ENCODE data around the gene QPCT.
"Not testable (repeated sequence)": the region's sequence is repeated elsewhere in the genome, so short reads cannot be mapped to it uniquely, and the experiment has no call there.

Gene QPCT

DNA sequence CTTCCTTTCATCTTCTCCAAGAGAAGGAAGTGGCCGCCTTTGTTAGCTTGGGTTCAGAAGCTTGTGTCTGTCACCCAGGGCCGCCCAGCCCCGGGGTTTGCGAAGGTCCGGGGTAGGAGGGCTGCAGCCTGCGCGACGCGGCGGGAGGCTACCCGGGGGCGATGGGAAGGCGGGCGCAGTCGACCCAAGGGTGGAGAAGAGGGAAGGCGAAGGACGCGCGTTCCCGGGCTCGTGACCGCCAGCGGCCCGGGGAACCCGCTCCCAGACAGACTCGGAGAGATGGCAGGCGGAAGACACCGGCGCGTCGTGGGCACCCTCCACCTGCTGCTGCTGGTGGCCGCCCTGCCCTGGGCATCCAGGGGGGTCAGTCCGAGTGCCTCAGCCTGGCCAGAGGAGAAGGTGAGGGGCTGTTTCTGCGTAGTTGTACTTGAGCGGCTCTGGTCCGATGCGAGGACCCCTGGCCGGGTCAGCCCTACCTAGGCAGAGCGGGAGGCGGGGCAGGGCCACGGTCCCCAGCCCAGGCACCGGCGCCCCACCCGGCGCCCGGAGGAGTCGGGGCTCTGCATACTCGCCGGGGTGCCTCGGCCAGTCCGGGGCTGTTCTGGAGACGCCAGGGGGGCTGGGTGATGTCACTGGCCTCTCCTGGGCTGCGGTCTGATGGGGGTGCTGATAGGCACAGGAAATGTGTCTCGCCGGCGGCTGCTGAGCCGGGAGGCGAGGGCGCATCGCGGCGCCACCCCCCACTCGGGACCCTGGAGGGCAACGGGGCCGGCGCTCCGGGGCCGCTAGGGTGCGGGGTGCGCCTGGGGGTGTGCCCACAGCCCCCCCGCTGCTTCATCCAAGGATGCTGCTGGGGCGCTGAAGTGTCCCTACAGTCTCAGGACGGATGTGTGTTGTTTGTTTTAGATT is at the start of gene QPCT:
Gene QPCT (plus strand): TSS at position 178 of the 909 bp plus-strand sequence. CDS start 102 bp downstream, at position 280.
- DNase-seq, result peak; percentile 88

DNA sequence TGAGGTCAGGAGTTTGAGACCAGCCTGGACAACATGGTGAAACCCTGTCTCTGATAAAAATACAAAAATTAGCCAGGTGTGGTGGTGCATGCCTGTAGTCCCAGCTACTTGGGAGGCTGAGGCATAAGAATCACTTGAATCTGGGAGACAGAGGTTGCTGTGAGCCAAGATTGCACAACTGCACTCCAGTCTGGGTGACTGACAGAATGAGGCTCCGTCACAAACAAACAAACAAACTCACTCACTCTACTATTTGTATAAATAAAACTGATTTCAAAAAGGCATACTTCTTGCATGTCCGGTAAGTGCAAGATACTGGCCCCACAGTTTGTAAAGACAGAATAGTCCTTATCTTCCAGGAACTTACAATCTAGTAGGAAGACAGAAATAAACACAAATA is 49.6 kb upstream of the QPCT start:
- DNase-seq, result not testable (repeated sequence)

DNA sequence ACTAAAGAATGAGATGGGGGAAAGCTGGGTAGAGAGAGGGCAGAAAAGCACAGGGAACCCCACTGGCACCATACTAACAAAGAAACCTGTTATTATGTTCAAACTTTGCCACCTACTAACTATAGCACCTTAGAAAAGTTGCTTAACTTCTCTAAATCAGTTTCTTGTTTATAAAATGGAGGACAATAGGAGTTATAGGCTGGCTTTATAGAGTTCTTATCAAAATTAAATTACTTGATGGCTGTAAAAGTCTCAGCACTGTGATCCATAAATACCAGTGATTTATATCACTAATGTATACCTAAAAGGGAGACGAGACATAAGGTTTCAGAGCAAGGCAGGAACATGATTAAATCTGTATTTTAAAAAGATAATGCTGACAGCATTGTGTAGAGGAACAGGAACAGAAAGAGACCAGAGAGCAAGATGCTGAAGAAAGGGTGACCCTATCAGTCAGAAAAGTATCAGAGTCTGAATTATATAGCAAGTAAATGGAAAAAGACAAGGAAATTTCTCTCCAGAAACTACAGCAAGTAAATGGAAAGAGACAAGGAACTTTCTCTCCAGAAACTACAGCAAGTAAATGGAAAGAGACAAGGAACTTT is 48.9 kb upstream of the QPCT start:
- DNase-seq, result no peak

DNA sequence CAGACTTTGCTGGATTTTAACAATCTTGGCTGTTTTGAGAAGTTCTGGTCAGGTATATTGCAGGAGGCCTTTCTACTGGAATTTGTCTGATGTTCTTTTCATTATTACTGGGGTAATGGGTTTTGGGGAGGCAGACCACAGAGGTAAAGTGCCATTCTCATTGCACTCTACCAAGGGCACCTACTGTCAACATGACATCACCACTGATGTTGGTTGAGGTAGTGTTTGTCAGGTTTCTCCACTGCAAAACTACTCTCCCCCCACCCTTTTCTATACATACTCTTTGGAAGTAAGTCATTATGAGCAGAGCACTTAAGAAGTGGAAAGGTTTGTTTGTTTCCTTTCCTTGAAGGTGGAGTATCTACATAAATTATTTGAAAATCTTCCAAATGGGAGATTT is 46.8 kb upstream of the QPCT start:
- DNase-seq, result no peak

DNA sequence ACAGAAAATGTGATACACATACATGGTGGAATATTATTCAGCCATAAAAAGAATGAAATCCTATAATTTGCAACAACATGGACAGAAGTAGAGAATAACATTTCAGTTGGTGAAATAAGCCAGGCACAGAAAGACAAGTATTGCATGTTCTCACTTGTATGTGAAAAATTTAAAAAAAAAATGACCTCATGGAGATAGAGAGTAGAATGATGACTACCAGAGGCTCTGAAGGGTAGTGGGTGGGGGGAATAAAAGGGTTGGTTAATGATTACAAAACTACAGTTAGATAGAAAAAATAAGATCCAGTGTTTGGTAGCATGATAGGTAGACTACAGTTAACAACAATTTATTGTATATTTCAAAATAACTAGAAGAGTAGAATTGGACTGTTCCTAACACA is 44.3 kb upstream of the QPCT start:
- DNase-seq, result no peak

DNA sequence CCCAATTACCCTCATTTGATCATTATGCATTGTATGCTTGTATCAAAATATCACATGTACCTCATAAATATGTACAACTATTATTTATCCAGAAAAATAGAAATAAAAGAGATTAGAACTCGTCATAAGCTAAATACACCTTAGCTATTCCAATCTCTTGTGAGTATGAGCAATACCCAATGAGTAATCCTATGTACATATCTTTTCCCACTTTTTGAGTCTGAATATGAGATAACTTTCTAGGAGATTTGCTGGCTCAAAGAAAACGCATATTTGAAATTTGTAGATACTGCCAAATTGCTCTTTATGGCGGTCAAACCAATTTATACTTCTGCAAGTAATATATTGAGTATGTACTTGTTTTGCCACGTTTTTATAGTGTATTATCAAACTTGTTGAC is 43.9 kb upstream of the QPCT start:
- no peak for DNase-seq

DNA sequence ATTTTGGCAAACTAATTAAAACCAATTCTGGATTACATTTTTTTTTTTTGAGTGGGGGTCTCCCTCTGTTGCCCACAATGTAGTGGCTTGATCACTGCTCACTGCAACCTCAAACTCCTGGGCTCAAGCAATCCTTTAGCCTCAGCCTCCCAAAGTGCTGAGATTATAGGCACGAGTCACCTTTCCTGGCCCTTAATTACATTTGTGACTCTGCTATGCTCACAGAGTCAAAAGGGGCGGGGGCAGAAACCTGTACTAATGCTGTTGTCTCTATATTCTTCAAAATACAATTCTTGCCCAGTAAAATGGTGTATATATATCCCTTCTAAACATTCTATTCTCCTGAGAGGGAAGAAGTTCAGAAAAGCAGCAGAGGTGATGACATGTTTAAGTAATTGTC is 43.0 kb upstream of the QPCT start:
- no peak for DNase-seq

DNA sequence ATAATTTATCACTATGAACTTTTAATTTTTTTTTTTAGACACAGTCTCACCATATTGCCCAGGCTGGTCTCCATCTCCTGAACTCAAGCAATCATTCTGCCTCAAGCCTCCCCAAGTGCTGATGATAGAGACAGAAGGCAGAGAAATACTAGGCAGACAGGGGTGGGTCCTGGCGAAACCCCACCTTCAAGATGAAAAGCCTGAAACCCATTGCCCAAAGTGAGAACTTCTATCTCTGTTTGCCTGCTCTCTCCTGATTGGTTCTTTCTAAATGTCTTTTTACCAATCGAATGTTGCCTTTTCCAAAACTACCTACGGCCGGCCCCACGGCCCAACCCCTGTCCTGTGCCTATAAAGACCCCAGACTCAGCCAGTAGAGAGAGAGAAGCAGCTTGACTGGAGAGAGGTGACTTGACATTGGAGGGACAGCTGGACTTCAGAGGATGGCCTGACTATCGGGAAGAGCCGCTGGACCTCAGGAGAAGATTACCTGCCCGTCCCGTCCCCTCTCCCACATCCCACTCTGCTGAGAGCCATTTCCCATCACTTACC is 41.7 kb upstream of the QPCT start:
- DNase-seq, result no peak

DNA sequence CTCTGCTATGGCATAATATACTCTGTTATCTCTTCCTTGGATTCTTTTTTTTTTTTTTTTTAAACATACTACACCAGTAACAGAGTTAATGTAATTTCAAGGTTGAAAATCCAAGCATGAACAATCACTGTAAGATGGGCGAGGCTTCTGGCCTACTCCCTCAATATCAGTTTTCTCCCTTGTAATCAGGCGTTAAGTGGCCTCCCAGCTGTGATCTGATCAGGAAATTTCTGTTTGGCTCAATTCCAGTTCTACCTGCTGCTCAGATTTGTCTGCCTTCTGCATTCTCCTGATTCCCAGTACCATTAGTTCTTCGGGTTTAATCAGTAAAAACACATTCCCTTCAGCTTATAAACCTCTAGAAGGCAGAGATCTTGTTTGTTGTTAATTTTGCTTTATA is 38.4 kb upstream of the QPCT start:
- DNase-seq, result no peak

DNA sequence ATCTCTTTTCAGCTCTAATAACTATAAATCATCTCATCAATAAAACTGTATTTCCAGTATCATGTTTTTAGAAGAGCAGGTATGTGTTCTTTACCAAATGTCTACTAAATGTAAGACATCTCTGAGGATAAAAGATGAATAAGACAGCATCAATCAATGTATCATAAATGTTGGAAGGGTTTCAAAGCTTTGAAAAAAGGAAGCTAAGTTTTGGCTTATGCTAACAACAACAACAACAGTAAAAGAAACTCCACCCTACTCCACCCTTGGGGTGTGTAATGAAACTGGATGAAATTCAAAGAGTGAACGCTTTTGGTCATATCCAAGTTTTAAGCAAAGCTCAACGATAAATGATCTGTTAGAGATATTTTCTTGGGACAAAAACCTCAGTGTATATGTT is 36.9 kb upstream of the QPCT start:
- DNase-seq, result no peak

DNA sequence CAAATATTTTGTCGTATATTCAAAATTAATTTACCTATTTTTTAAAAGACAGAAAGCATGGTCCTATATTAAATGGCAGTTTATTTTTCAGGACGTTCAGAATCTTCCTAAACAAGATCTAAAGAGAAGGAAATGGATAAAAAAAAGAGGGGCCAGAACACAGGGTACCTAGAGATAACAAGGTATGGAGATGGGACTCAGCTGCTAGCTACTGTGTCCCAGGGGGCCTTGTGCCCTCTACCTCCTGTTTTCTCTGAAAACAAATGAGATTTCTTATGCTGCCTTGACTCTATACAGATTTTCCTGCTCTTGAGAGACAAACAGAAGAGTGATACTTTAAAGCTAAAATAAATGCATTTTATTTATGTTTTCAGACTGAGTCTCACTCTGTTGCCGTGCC is 29.1 kb upstream of the QPCT start:
- no peak for DNase-seq

DNA sequence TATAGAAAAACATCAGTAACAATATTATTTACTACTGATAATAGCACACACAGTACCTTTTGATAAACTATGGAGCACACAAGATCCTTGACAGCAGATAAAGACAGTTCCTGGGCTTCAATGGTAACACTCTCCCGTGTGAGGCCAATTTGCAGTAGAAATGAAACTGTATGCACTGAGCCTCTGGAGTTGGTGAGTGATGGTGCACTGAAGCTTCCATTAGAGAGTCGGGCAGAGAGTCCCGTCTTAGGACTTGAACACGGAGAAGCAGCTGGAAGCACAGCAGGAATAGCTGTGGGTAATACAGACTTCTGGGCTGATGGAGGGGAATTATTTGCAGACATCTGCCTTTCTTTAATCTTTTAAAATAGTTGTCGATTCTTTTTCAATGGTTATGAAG is 28.2 kb upstream of the QPCT start:
- no peak for DNase-seq

DNA sequence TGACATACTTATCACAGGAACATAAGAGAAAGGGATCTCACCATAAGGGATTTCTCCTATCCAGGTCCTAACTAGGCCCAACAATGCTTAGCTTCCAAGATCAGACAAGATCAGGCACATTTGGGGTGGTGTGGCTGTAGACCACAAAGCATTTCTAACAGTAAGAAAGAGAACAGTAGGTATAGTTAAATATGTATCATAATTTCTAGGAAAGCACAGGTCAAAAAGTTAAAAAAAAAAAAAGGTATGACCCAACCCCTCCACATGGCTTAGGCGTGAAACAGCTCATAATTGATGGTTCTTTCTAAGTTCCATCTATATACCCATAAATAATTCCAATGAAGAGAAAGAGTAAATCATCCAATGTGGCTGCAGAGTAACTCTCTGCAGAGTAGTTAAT is 26.7 kb upstream of the QPCT start:
- no peak for DNase-seq

DNA sequence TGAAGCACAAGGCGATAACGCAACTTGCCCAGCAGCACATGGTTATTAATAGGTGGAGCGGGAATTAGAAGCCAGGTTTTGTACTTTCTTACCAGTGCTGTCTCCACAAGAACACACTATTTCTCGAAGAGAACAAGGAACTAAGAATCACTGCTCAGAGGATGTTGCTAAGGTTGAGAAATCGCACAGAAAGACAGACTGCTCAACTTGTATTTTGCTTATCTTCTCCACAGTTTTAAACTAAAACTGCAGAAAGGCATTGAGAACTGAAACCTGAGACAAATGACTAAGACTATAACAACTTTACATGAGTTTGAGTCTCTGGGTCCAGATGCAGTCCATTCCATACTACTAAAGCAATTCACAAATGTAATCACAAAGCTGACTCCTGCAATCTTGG is 26.0 kb upstream of the QPCT start:
- no peak for DNase-seq

DNA sequence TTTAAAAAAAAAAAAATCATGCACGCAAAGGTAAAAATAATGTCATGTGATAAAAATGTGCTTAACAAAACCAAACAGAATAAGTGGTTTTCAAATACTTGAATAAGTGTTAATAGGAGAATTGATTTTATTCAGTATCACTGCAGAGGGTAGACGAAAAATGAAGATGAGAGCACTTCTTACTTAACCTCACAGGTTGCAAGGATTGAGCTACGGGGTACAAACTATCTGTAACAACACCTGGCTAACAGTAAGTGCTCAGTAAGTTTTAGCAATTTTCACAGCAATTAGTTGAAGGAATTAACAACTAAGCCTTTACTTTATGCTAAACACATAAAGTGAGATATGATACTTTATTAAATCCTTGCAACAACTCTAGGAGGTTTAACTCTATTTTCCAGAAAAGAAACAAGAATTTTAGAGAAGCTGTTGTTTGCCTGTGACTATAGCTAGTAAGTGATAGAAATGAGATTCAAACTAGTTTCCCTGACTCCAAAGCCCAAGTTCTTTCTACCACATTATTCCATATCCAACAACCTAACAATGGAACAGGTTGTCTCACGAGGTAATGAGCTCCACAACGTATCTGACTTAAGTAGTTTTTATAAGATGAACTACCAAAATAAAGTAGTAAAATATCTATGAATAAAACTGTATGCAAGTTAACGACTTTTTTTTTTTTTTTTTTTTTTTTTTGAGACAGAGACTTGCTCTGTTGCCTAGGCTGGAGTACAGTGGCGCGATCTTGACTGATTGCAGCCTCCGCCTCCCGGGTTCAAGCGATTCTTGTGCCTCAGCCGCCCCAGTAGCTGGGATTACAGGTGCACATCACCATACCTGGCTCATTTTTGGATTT is 24.4 kb upstream of the QPCT start:
- no peak for DNase-seq

DNA sequence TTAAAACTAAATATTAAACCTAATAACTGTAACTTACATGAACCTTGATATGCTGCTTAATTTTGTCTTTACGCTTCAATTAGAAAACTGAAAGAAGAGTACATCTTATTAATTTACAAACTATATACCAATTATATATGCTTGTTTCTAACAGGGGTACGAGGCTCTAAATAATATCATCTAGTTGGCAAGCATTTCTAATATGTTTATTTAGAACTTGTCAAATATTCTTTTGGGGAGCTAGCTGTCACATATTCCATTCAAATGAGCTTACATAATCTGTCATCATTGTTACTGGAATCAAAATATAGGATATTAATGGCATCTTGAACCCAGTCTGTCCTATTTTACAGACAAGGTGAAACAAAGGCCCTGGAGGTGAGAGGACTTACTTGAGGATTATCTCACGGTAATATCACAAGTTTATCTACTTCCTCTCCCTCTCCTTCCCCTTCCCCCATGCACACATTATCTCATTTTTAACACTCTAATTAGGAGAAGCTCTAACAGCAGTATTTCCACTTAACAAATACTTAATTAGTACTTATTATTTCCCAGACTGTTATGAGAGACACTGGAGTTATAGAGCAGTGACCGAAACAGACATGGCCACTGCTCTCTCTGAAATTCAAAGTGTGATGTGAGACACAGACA is 23.3 kb upstream of the QPCT start:
- DNase-seq, result no peak

DNA sequence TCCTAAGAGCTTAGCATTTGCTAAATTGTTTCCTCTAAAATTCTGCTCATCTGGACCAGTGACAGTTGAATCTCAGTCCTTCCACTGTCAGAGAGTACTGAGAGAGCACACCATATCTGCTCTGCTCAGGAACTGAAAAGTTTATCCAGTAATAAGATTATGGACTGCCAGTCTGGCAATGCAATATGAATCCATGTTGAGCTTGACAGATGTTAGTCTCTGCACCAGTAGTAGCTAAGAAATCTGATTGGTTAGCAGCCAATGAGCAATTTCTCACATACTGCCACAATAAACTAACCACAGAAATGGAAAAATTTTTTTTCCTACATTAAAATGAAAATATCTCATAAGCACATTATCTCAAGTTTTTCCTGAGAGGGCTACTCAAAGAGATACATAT is 22.1 kb upstream of the QPCT start:
- DNase-seq, result no peak

DNA sequence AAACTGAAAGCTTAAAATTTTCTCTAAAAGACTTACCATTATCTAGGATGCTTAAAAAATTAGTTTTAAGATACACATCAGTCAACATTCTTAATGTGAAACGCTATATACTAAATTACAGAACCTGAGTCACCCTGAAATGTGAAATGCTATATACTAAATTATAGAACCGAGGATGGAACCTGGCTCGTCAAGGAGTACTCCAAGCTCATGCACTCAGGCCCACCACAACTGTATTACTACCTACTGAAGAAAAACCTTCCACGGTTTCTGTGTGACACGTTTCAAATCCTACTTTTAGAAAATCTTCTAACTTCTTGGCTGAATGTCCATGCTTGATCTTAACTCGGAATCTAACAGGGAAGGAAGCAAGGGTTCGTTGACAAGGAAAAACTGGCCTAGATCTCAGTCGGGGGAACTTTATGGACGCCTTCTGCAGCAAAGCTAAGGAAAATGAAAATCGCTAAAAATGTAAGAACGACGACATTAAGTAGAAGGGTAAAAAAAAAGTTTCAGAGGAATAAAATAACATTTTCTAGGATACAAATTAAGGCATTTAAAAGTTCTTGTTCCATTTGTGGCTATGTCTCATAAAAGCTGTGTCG is 21.2 kb upstream of the QPCT start:
- DNase-seq, result no peak

DNA sequence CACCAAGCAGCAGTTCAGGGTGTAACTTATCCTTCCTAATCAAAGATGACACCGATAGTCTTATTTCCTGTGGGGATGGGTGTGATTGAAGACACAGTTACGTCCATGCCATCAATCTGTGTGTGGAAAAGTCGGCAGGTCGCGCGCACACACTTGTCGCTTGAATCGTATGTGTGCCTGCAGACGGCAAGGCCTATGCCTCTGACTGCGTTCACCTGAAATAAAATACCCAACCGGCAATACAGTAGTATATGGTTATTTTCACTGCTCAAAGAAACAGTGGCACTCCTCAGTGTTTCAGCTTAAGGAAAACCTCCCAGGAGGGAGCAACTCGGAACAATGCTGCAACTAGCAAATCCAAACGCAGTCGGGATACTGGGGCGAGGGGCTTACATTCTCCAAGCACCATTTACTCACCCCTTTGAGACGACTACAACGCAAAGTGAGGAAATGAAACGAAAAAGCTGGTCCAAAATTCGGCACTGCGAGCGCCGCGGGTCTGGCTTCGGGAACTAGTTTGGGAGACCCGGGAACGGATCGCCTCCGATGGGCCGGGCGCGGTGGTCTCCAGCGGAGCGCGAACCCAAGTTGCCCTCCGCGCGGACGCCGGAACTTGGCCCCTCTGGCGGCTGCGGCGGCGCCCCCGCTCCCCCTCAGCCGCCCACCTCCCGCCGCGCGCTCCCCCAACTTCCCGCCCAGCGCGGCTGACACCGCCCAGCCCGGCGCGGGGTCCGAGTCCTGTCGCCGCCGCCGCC is 20.5 kb upstream of the QPCT start:
- DNase-seq, result peak; percentile 47

DNA sequence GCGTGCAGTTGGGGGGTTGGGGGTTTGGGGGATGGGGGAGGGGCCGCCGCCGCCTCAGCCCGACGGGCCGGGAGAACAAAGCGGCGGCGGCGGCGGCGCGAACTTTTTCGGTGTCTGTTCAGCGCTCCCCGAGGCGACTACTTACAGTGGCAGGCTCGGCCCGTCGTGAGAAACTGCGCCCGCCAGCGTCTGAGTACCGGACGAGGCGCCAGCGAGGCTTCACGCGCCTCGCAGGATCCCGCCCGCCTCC is 20.0 kb upstream of the QPCT start:
- peak; percentile 83 for DNase-seq

DNA sequence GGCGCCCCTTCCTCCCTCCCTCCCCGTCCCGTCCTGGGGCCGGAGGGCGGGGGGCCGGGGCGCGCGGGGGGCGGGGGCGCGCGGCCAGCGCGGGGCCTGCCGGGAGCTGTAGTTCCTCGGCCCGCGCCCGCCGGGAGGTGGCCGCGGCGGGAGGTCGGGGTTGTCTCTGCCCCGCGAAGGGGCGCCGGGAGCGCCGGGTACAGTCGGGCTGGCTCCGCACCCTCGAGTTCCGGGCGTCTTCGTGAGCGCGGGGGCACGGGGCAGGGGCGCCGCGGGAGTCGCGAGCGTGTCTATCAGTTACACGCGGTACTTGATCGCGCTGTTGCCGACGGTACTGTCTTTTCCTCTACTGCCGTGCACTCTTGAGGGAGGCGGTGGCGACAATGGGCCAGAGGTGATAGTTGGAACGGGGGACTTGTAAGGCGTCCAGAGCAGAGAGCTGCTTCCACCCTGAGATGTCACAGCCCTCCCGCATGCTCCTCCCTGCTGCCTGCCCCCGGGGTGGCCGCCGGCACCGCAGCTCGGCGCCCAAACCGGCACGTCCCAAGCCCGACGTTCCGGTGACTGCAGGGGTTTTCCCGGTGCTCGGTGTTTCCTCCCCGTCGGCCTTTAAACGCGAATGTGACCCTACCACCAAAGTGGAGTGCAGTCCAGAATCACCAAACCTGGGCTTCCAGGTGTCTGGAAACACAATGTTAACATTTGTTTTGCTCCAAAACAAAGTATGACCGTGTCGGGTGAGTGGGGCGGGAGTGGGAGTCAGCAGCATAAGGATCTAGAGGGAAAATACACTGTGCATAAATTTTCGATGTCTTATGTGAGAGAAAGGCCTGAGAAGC is 19.4 kb upstream of the QPCT start, which contains the start of gene PRKD3:
Gene PRKD3 (minus strand): TSS at position 48 of the 839 bp plus-strand sequence. CDS start 8,309 bp downstream, outside the sequence.
- DNase-seq, result peak; percentile 62
